ENCODE results near the gene COPS7B. TPM values are rescaled to one million over a fixed set of nuclear protein-coding genes. Genes with fewer than 3 reads are reported as not detected.

COPS7B gene
- total RNA-seq, 3 donors from 2014 or later = 25.4 to 34.1 (median 29.4) TPM

- no peak overlapping the region for H3K4me3 ChIP-seq
- no peaks in the 10 kb centered on the region for H3K4me1 ChIP-seq (ENCODE audit: low read depth)
- H3K36me3 ChIP-seq (ENCODE audit: low read depth) = no peaks in the 10 kb centered on the region
- intact Hi-C loops (cut with DNase I, micrococcal nuclease) = no loop called here
- DNase-seq = no peak
- no peak for TF ChIP-seq CTCF (IDR thresholded peaks at IDR 0.05)
- H3K9me3 ChIP-seq = no peaks in the 10 kb centered on the region
- no peak for ATAC-seq
Measured at GRCh38 chr2:231853105-231853504, 66.9 kb downstream of the COPS7B start.

- Histone ChIP-seq H3K36me3 (ENCODE audit: low read depth) (no peaks in the 10 kb centered on the region), H3K9me3 (no peaks in the 10 kb centered on the region), H3K4me1 (ENCODE audit: low read depth) (no peaks in the 10 kb centered on the region), H3K4me3 (no peak overlapping the region)
- DNase-seq (no peak), ATAC-seq (no peak)
- intact Hi-C loops (cut with DNase I, micrococcal nuclease) = no loop called here
- TF ChIP-seq CTCF (IDR thresholded peaks at IDR 0.05) = no peak
Measured at GRCh38 chr2:231854616-231855125, 68.4 kb downstream of the COPS7B start.

- no peaks in the 10 kb centered on the region for H3K4me1 ChIP-seq (ENCODE audit: low read depth)
- DNase-seq = no peak
- no peaks in the 10 kb centered on the region for H3K9me3 ChIP-seq
- ATAC-seq = no peak
- no peak overlapping the region for H3K4me3 ChIP-seq
- intact Hi-C loops (cut with DNase I, micrococcal nuclease) = no loop called here
- no peak for TF ChIP-seq CTCF (IDR thresholded peaks at IDR 0.05)
- no peaks in the 10 kb centered on the region for H3K36me3 ChIP-seq (ENCODE audit: low read depth)
Measured at GRCh38 chr2:231856959-231857358, 70.7 kb downstream of the COPS7B start.

Other genes with a start within 250 kb of the COPS7B start
- gene TEX44, start 193.6 kb upstream of the COPS7B start, total RNA-seq = not detected
- 1,000 to 10,000 TPM in 1 of 3 donors, 100 to 1,000 TPM in 2; 838 to 1,158 (median 963) TPM for gene PTMA, start 77.9 kb upstream of the COPS7B start, total RNA-seq
- 10 to 100 TPM; 17.6 to 21.8 (median 18.6) TPM for gene PDE6D, start 5.2 kb upstream of the COPS7B start, total RNA-seq
- 1 to 10 TPM in 1 of 3 donors, under 1 TPM in 1, not detected in 1; 0.39 to 2.7 TPM for gene NPPC, start 140.0 kb downstream of the COPS7B start, total RNA-seq
- 10 to 100 TPM; 28.5 to 43.0 (median 42.5) TPM for gene DIS3L2, start 175.3 kb downstream of the COPS7B start, total RNA-seq